Skeletal muscle satellite cell (primary cell): ENCODE measurements around the gene DEAF1.

ENCODE experiments used
- H3K27me3 ChIP-seq: 2 replicates; pipeline ENCODE4 v1.7.0; 2013; ENCODE audit warnings: low read length; ENCODE audit not compliant: control insufficient read depth, insufficient read depth
- H3K36me3 ChIP-seq: 2 replicates; pipeline ENCODE4 v1.7.0; 2013; ENCODE audit warnings: mild to moderate bottlenecking, control low read depth, low read length; ENCODE audit not compliant: insufficient read depth
- H3K4me1 ChIP-seq: 2 replicates; pipeline ENCODE4 v1.7.0; 2013; ENCODE audit warnings: low read length; ENCODE audit not compliant: control insufficient read depth, insufficient read depth
- H3K4me2 ChIP-seq: 2 replicates; pipeline ENCODE4 v1.7.0; 2013; ENCODE audit warnings: mild to moderate bottlenecking, low read length
- H3K4me3 ChIP-seq: 2 replicates; pipeline ENCODE4 v1.7.0; 2013; ENCODE audit warnings: low read length
- H3K9ac ChIP-seq: 2 replicates; pipeline ENCODE4 v1.7.0; 2013; ENCODE audit warnings: mild to moderate bottlenecking, low read depth, low read length, moderate library complexity
- H3K9me3 ChIP-seq: replicated peaks from 2 replicates; pipeline ENCODE4 v1.7.0; 2013; ENCODE audit warnings: mild to moderate bottlenecking, control low read depth, low read length

Gene DEAF1

GRCh38 chr11:727281-727701, 32.3 kb upstream of the DEAF1 start:
- Histone ChIP-seq H3K4me3 (no peak overlapping the region), H3K9ac (no peak overlapping the region), H3K4me1 (peaks cover 31% of the 10 kb centered on the region)

GRCh38 chr11:726278-727220, 31.5 kb upstream of the DEAF1 start:
- H3K27me3 ChIP-seq, result peaks cover 12% of the 10 kb centered on the region
- H3K4me3 ChIP-seq, result no peak overlapping the region
- peak overlapping the region; percentile 58 for H3K4me2 ChIP-seq
- no peaks in the 10 kb centered on the region for H3K9me3 ChIP-seq
- H3K9ac ChIP-seq, result no peak overlapping the region
- H3K4me1 ChIP-seq, result peaks cover 31% of the 10 kb centered on the region
- H3K36me3 ChIP-seq, result no peaks in the 10 kb centered on the region

More at GRCh38 chr11:727281-727701, 32.3 kb upstream of the DEAF1 start:
- H3K4me2 ChIP-seq, result peak overlapping the region; percentile 40
- H3K36me3 ChIP-seq, result no peaks in the 10 kb centered on the region
- H3K27me3 ChIP-seq, result peaks cover 6% of the 10 kb centered on the region
- no peaks in the 10 kb centered on the region for H3K9me3 ChIP-seq

- Histone ChIP-seq H3K27me3 (peaks cover 19% of the 10 kb centered on the region), H3K4me3 (no peak overlapping the region), H3K9me3 (no peaks in the 10 kb centered on the region), H3K4me2 (no peak overlapping the region), H3K9ac (no peak overlapping the region), H3K36me3 (no peaks in the 10 kb centered on the region), H3K4me1 (peaks cover 35% of the 10 kb centered on the region)
Measured at GRCh38 chr11:725624-726202, 30.7 kb upstream of the DEAF1 start.

- Histone ChIP-seq H3K9me3 (no peaks in the 10 kb centered on the region), H3K9ac (no peak overlapping the region), H3K4me2 (no peak overlapping the region), H3K4me1 (peaks cover 35% of the 10 kb centered on the region), H3K27me3 (peaks cover 25% of the 10 kb centered on the region), H3K4me3 (no peak overlapping the region), H3K36me3 (no peaks in the 10 kb centered on the region)
Measured at GRCh38 chr11:724778-725386, 29.9 kb upstream of the DEAF1 start.

- no peak overlapping the region for H3K9ac ChIP-seq
Measured at GRCh38 chr11:724049-724777, 29.2 kb upstream of the DEAF1 start.

GRCh38 chr11:723120-723883, 28.3 kb upstream of the DEAF1 start:
- H3K4me3 ChIP-seq, result no peak overlapping the region
- peaks cover 33% of the 10 kb centered on the region for H3K4me1 ChIP-seq
- H3K27me3 ChIP-seq, result peaks cover 28% of the 10 kb centered on the region

More at GRCh38 chr11:724049-724777, 29.2 kb upstream of the DEAF1 start:
- Histone ChIP-seq H3K4me2 (no peak overlapping the region), H3K4me1 (peaks cover 41% of the 10 kb centered on the region), H3K36me3 (no peaks in the 10 kb centered on the region), H3K9me3 (no peaks in the 10 kb centered on the region), H3K27me3 (peaks cover 28% of the 10 kb centered on the region), H3K4me3 (no peak overlapping the region)

GRCh38 chr11:722346-722811, 27.4 kb upstream of the DEAF1 start:
- Histone ChIP-seq H3K9ac (no peak overlapping the region), H3K4me2 (no peak overlapping the region), H3K27me3 (peaks cover 28% of the 10 kb centered on the region)

More at GRCh38 chr11:723120-723883, 28.3 kb upstream of the DEAF1 start:
- Histone ChIP-seq H3K9me3 (no peaks in the 10 kb centered on the region), H3K9ac (no peak overlapping the region), H3K4me2 (no peak overlapping the region), H3K36me3 (no peaks in the 10 kb centered on the region)

GRCh38 chr11:721741-722345, 26.8 kb upstream of the DEAF1 start:
- Histone ChIP-seq H3K36me3 (no peaks in the 10 kb centered on the region), H3K9ac (no peak overlapping the region), H3K4me1 (peaks cover 18% of the 10 kb centered on the region), H3K27me3 (peaks cover 28% of the 10 kb centered on the region), H3K9me3 (no peaks in the 10 kb centered on the region), H3K4me2 (no peak overlapping the region), H3K4me3 (no peak overlapping the region)

More at GRCh38 chr11:722346-722811, 27.4 kb upstream of the DEAF1 start:
- Histone ChIP-seq H3K36me3 (no peaks in the 10 kb centered on the region), H3K9me3 (no peaks in the 10 kb centered on the region), H3K4me1 (peaks cover 24% of the 10 kb centered on the region), H3K4me3 (no peak overlapping the region)

GRCh38 chr11:721247-721740, 26.3 kb upstream of the DEAF1 start:
- H3K36me3 ChIP-seq, result no peaks in the 10 kb centered on the region
- peaks cover 13% of the 10 kb centered on the region for H3K4me1 ChIP-seq
- H3K27me3 ChIP-seq, result peaks cover 28% of the 10 kb centered on the region
- no peaks in the 10 kb centered on the region for H3K9me3 ChIP-seq
- no peak overlapping the region for H3K4me3 ChIP-seq
- no peak overlapping the region for H3K9ac ChIP-seq
- H3K4me2 ChIP-seq, result no peak overlapping the region

GRCh38 chr11:720642-721246, 25.7 kb upstream of the DEAF1 start:
- H3K4me1 ChIP-seq, result peaks cover 11% of the 10 kb centered on the region
- peak overlapping the region; percentile 29 for H3K4me2 ChIP-seq
- H3K27me3 ChIP-seq, result peaks cover 28% of the 10 kb centered on the region
- H3K36me3 ChIP-seq, result no peaks in the 10 kb centered on the region
- no peaks in the 10 kb centered on the region for H3K9me3 ChIP-seq
- H3K4me3 ChIP-seq, result no peak overlapping the region
- H3K9ac ChIP-seq, result no peak overlapping the region
